Upper lobe of left lung (tissue), 6 donors: ENCODE results near the gene TFPI. TPM values are rescaled to one million over a fixed set of nuclear protein-coding genes. Genes with fewer than 3 reads are reported as not detected.
A peak's percentile ranks its signal among the peaks of the same experiment; 100 is the strongest.

Source experiments
- ATAC-seq, 2 donors: fragments of 200-7000 bp; cut with Tn5 transposase; one replicate each; pipeline ENCODE4 v1.9.1; 2022; ENCODE audit warnings: mild to moderate bottlenecking in 2 of 2, moderate library complexity in 2 of 2; ENCODE audit not compliant: low FRiP score in 2 of 2
- DNase-seq, 2 donors: peaks; one replicate each; pipeline ENCODE4 v3.0.0-alpha.2; 2019 to 2020
- H3K27ac ChIP-seq, 4 donors: fragments of 200-600 bp; sonication (generic); one replicate each; pipeline ENCODE4 v1.5.1; 2016 to 2019
- H3K27me3 ChIP-seq, 4 donors: fragments of 200-600 bp; sonication (generic); one replicate each; pipeline ENCODE4 v1.5.1; 2017 to 2019
- H3K36me3 ChIP-seq, 4 donors: fragments of 200-600 bp; sonication (generic); one replicate each; pipeline ENCODE4 v1.5.1; 2016 to 2019
- H3K4me1 ChIP-seq, 4 donors: fragments of 200-600 bp; sonication (generic); one replicate each; pipeline ENCODE4 v1.5.1; 2018 to 2019
- H3K4me3 ChIP-seq, 4 donors: fragments of 200-600 bp; sonication (generic); one replicate each; pipeline ENCODE4 v1.5.1; 2017 to 2019; ENCODE audit warnings: mild to moderate bottlenecking in 2 of 4, moderate library complexity in 1 of 4
- H3K9me3 ChIP-seq, 4 donors: fragments of 200-600 bp; sonication (generic); one replicate each; pipeline ENCODE4 v1.5.1; 2018 to 2019
- CTCF ChIP-seq, 6 experiments: fragments of 450-650 bp in 4 of 6; fragments of 200-600 bp in 2 of 6; sonication (generic) in 2 of 6; IDR thresholded peaks; one replicate each; pipeline ENCODE4 v1.5.1; 2016 to 2019; ENCODE audit warnings: antibody characterized with exemption in 6 of 6
- EP300 ChIP-seq, 4 donors: sonication (generic); formaldehyde crosslinking; IDR thresholded peaks; one replicate each; pipeline ENCODE4 v1.5.1; 2017; ENCODE audit warnings: antibody characterized with exemption in 4 of 4, control low read depth in 2 of 4
- POLR2A ChIP-seq, 4 donors: fragments of 450-650 bp; IDR thresholded peaks; one replicate each; pipeline ENCODE4 v1.5.1; 2016 to 2017; ENCODE audit warnings: antibody characterized with exemption in 4 of 4, mild to moderate bottlenecking in 2 of 4
- POLR2AphosphoS5 ChIP-seq, 2 donors: sonication (generic); formaldehyde crosslinking; IDR thresholded peaks; one replicate each; pipeline ENCODE4 v1.5.1; 2017; ENCODE audit warnings: antibody characterized with exemption in 2 of 2
- WGBS, 2 donors: methylation state at CpG; one replicate each; pipeline ENCODE4 v1.1.5; 2017 to 2018; 5-methylcytosine and 5-hydroxymethylcytosine counted together
- total RNA-seq, 6 donors: library from RNA; depleted of rRNA in 4 of 6; stranded (reverse); fragments of >200 nt in 4 of 6; gene quantifications; one replicate each; pipeline versions ENCODE4 v1.1.0 to v1.2.1, GENCODE V29; 2016 to 2021
- donor health status: DM: no; HTN: no; CAD: no; lungs with moderate emphysema.
- donor health status: DM: no; HTN: yes; CAD: no; lungs with severe emphysema.

Gene TFPI
- total RNA-seq, 6 donors from 2014 or later = 92.3 to 293 (median 243) TPM

- Histone ChIP-seq H3K27ac (no peak overlapping the region), H3K36me3 (peaks cover 0 to 19% (median 4%) of the 10 kb centered on the region in 4 donors), H3K4me1 (peaks cover 0 to 10% (median 6%) of the 10 kb centered on the region in 4 donors), H3K4me3 (no peak overlapping the region), H3K27me3 (no peaks in the 10 kb centered on the region), H3K9me3 (no peaks in the 10 kb centered on the region)
- TF ChIP-seq POLR2A (IDR thresholded peaks at IDR 0.05) (no peak), CTCF (IDR thresholded peaks at IDR 0.05) (no peak), EP300 (IDR thresholded peaks at IDR 0.05) (no peak), POLR2AphosphoS5 (IDR thresholded peaks at IDR 0.05) (no peak)
- ATAC-seq (no peak), DNase-seq (no peak)
- 83 to 85% methylated on average over 3 of the region's 3 CpGs for WGBS, 2 donors
Observed at GRCh38 chr2:187529248-187529976, 24.8 kb downstream of the TFPI start.

GRCh38 chr2:187528042-187528441 lies 26.2 kb downstream of the TFPI start:
- peaks cover 0 to 10% (median 6%) of the 10 kb centered on the region in 4 donors for H3K4me1 ChIP-seq
- no peaks in the 10 kb centered on the region for H3K27me3 ChIP-seq
- H3K4me3 ChIP-seq = no peak overlapping the region
- WGBS, 2 donors = 48 to 90% methylated on average over 1 of the region's 1 CpG
- TF ChIP-seq POLR2A (IDR thresholded peaks at IDR 0.05) (no peak), POLR2AphosphoS5 (IDR thresholded peaks at IDR 0.05) (no peak), EP300 (IDR thresholded peaks at IDR 0.05) (no peak), CTCF (IDR thresholded peaks at IDR 0.05) (no peak)
- ATAC-seq (no peak), DNase-seq (no peak)
- peaks cover 0 to 19% (median 4%) of the 10 kb centered on the region in 4 donors for H3K36me3 ChIP-seq
- no peaks in the 10 kb centered on the region for H3K9me3 ChIP-seq
- peak overlapping the region in 1 of 4 donors; percentile 27 for H3K27ac ChIP-seq

- no peak for DNase-seq
- no peak overlapping the region for H3K4me3 ChIP-seq
- WGBS, 2 donors = 59 to 75% methylated on average over 4 of the region's 4 CpGs
- peaks cover 0 to 10% (median 6%) of the 10 kb centered on the region in 4 donors for H3K4me1 ChIP-seq
- ATAC-seq = no peak
- TF ChIP-seq CTCF (IDR thresholded peaks at IDR 0.05) (no peak), POLR2AphosphoS5 (IDR thresholded peaks at IDR 0.05) (no peak), POLR2A (IDR thresholded peaks at IDR 0.05) (no peak), EP300 (IDR thresholded peaks at IDR 0.05) (no peak)
- no peaks in the 10 kb centered on the region for H3K9me3 ChIP-seq
- peaks cover 0 to 23% (median under 1%) of the 10 kb centered on the region in 4 donors for H3K36me3 ChIP-seq
- no peaks in the 10 kb centered on the region for H3K27me3 ChIP-seq
- H3K27ac ChIP-seq = peak overlapping the region in 2 of 4 donors; percentile 23 to 43
Observed at GRCh38 chr2:187527262-187527661, 27.0 kb downstream of the TFPI start.

GRCh38 chr2:187526792-187527191 lies 27.4 kb downstream of the TFPI start:
- no peak for DNase-seq
- H3K27ac ChIP-seq = peak overlapping the region in 2 of 4 donors; percentile 23 to 43
- no peaks in the 10 kb centered on the region for H3K27me3 ChIP-seq
- ATAC-seq = no peak
- H3K9me3 ChIP-seq = no peaks in the 10 kb centered on the region
- H3K4me1 ChIP-seq = peaks cover 0 to 10% (median 6%) of the 10 kb centered on the region in 4 donors
- no peak for TF ChIP-seq POLR2AphosphoS5 (IDR thresholded peaks at IDR 0.05)
- no peak for TF ChIP-seq CTCF (IDR thresholded peaks at IDR 0.05)
- TF ChIP-seq POLR2A (IDR thresholded peaks at IDR 0.05) = no peak
- no peak for TF ChIP-seq EP300 (IDR thresholded peaks at IDR 0.05)
- H3K4me3 ChIP-seq = no peak overlapping the region
- H3K36me3 ChIP-seq = peaks cover 0 to 28% (median 3%) of the 10 kb centered on the region in 4 donors
